Eye (tissue), 1 donor: Measurements from ENCODE around the gene MYBPC1.
"Not testable (repeated sequence)": the region's sequence is repeated elsewhere in the genome, so short reads cannot be mapped to it uniquely, and the experiment has no call there.

Experiments
- DNase-seq: peaks from one replicate; pipeline ENCODE4 v3.0.0-alpha.2; 2015

The MYBPC1 gene

DNA sequence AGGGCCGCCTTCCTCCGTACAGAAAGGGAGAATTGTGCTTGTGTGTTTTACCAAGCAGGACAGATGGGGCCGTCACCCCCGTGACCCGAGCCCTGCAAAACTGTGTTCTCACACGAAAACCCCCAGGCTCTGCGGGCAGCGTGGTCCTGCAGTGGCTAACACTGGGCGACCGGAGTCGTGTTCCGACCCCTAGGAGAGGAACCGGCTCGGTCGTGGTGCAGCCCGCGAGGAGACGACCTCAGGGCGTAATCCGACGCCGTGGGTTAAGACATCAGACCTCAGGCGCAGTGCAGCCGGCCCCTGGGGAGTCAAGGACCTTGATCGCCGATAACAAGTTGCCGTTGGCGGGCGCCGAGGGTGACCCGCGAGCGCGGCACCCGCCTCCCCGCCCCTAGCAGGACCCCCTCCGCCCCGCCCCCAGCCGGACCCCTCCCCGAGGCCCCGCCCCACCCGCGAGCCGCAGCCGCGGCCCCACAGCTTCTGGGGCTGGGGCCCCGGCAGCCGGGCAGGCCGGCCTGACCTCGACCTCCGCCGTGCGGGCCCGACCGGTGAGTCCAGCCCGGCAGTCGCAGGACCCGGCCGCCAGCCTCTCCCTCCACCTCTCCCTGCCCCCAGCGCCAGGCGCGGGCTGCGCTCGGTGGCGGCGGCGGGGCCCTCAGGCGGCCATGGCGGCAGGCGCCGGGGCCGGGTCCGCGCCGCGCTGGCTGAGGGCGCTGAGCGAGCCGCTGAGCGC, 102.6 kb downstream of the MYBPC1 start, which contains the start of gene CHPT1:
Gene CHPT1, plus strand, starts transcription at position 444 of the 733 bp plus-strand sequence. Its CDS starts 222 bp downstream, at position 666.
- peak; percentile 88 for DNase-seq

DNA sequence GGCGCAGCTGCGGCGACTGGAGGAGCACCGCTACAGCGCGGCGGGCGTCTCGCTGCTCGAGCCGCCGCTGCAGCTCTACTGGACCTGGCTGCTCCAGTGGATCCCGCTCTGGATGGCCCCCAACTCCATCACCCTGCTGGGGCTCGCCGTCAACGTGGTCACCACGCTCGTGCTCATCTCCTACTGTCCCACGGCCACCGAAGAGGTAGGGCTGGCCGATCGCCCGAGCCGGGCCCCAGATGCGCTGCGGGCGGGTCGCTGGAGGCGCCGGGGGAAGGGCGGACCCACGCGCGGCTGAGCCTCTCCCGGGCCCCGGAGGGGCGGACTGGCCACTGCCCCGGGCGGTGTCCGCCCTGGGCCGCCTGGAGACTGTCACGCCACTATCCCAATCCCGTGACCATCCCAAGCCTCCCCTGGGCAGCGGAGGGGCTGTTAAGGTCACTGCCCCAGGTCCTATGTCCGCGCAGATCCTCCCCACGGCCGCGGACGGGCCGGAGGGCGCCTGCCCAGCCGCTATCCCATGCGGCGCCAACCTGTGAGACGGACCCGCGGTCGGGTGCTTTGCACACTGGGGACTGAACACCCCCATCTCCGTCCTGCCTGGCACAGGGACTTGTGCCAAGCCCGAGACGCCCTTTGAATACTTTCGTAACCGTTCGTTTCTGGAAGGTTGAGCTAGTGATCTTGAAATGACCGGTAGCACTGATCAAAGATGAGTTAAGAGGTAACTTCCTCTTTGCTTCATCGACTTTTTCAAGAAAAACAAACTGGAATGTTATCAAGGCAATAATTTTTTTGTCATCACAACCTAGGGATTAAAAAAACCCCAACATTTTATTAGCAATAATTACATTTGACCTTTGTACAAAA, 103.4 kb downstream of the MYBPC1 start:
- DNase-seq, result peak; percentile 83

DNA sequence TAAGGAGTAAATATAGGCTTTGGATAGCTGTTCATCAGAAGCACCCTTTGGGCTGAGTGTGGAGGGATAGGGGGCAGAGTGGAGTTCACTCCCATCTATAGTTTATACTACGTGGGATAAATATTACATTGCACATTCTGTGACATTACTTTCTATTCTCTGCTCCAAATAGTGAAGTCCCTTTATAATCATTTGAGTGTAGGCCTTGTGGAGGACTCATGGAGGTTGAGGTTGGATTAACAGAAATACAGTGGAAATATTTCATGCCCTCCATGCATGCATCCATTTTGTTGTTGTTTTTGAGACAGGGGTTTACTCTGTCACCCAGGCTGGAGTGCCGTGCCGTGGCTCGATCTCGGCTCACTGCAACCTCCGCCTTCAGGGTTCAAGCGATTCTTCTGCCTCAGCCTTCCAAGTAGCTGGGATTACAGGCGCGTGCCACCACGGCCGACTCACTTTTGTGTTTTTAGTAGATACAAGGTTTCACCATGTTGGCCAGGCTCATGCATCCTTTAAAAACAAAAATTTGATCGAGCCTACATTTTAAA, 104.1 kb downstream of the MYBPC1 start:
- no peak for DNase-seq

DNA sequence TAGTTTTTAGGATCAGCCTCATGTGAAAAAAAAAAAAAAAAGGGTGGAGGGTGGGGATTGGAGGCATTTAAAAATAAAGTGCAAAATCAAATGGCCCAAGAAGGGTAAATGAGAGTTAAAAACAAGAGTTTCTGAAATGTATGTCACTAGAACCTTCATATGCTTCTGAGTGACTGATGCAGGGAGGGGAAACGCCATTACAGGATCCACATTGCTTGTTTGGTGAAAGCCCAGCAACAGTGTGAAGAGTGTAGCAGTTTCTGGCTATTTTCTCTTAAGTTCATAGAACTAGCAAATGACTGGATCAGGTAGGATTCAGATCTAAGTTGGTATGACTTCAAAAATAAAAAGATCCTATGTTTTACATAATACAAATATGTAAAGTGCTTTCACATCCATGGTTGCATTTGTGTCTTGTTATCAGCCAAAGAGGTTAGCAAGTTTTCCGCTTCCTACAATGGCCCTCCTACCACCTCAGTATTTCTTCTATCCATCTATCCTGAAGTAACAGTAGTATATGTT, 105.6 kb downstream of the MYBPC1 start:
- DNase-seq, result no peak

DNA sequence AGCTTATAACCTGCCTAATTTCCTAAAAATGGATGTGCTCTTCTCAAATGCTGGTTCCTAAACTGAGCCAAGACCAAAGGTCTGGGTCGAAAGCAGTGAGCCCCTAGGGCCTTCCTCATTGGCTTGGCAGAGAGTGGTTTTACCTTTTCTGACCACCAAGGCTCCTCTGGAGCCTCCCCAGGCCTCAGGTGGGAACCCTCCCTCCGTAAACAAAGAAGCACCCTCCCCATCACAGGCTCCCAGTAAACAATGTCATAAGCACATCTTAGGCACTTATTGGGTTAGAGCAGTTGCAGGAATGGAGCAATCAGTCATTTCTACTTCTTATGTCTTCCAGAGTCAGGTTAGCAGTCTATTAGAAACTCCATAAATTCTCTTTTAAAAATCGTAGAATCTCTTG, 108.7 kb downstream of the MYBPC1 start:
- DNase-seq, result no peak

DNA sequence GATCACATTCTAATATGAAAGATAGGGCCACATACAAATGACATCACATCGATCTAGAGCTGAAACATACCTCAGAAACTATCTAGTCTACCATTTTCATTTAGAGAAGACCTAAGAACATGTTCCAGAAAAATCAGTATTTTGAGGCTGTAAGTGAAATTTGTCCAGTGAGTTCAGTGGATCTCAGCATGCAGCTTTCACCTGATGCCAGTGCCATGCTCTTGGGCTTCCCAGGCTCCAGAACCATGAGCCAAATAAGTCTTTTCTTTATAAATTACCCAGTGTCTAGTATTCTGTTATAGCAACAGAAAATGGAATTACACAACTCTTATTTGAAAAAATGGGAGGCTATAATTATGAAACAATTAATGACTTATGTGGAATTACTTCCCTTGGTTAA, 111.6 kb downstream of the MYBPC1 start:
- no peak for DNase-seq

DNA sequence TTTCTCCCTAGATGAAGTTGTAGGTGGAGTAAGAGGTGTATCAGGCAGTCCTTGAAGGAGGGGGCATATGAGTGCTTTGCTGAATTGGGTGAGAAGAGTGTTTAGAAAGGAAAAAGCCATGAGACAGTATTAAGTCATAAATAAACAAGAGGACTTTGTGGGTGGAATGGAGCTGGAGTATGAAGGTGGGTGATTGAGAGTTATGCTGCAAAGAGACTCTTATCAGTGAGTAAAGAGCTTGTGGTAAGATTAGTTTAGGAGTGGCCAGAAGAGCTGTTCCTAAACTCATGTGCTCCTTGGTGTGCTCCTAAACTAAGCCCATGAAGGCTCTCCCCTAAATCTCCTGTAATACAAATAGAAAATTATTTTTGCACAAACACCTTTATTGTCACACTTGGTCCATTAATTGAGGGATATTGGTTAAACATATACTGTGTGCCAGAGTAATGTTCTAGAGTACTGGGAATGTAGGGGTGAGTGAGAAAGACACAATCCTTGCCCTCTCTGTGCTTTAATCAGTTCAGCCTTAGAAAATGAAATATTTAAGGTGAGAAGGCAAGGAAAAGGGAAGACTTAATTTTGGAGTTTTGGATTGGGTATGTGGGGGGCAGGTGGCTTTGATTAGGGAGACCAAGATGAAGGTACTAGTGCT, 112.5 kb downstream of the MYBPC1 start:
- no peak for DNase-seq

DNA sequence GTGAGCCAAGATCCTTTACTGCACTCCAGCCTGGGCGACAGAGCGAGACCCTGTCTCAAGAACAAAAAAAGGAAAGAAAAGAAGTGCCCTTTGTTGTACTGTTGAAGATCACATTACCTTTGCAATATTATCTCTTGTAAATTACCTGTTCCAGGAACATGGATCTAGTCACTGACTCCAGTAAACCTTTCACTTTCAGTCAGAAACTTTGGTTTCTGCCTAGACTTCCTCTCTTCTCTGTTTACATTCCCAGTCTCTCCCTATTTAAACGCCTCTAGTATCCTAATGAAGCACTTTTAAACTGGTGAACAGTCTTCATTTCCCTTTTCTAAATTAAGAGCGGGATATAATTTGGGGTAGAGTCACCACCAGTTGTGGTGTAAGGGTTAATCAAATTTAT, 115.5 kb downstream of the MYBPC1 start:
- no peak for DNase-seq

DNA sequence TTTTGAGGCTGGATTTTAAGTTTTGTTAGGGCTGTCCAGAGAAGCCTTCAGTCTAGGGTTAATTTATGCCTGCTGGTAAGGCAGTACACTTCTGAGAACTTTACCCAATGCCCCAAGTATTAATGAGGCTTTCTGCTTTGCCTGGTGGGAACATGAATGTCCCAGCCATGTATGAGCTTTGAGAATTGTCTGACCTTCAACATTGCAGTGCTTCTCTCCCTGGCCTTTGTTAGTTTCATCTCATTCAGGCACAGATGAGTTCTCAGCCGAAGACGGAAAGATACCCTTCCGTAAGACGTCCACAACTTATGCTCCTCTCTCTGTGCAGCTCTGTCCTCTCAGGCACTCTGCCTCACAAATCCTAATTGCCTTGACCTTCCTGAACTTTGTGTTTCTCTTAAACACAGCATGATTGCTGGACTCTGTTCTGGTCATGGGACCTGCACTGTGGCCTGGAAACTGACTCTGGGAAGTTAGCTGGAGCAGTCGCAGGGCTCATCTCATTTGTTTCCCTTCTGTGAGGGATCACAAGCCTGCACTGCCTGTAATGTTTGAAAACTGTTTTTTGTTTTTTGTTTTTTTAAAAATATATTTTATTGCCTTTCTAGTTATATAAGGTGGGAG, 118.4 kb downstream of the MYBPC1 start:
- DNase-seq, result peak; percentile 75

DNA sequence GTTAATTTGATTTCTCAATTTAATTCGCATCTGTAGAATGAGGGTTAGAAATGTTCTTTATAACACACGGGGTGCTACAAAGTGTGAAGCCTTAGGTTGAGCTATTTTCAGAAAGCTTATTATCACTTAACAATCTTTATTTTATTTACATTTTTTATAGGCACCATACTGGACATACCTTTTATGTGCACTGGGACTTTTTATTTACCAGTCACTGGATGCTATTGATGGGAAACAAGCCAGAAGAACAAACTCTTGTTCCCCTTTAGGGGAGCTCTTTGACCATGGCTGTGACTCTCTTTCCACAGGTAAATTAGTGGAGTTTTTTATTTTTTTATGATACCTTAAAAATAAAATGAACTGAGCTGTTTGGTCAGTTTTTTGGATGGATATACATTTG, 119.2 kb downstream of the MYBPC1 start:
- no peak for DNase-seq

DNA sequence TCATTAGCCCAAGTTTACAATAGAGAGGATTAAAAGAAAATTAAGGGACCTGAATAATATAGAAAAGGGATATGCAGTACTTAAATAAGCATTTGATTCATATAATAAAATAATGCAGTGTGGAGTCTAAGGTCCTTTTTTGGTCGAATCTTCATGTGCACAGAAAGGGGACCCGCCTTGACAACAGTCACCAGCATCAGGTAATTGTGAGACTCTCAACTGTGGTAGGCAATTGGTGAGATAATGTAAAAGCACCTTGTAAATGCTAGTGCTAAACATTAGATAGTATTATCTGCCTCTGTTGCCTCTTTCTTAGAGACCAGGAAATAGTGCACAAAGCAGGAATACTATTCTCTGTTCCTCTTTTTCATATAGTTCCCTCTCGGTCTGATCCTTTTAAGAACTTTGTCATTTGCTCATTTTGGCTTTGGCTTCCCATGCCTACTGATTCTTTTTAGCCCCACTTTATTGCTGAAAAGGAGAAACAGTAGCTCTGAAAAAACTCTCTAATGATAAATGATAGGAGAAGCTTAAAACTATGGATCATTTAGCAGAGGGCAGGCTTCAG, 120.2 kb downstream of the MYBPC1 start:
- no peak for DNase-seq

DNA sequence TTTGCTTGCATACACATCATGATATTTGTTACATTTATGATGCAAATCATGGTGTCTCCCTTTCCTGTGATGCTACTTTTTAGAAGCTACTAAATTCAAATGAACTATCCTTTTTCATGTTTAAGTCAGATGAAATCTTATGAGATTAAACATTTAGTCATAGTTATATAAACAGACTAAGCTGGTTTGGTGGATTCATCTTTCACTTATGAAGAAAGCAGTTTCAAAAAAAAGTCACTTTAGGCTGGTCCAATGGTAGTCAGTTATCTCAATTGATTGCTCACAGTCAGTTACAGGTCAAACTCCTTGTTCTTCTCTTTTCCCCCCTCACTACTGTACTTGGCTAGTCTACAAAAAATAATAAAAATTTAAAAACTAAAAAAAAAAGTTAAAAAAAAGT, 124.8 kb downstream of the MYBPC1 start:
- no peak for DNase-seq

DNA sequence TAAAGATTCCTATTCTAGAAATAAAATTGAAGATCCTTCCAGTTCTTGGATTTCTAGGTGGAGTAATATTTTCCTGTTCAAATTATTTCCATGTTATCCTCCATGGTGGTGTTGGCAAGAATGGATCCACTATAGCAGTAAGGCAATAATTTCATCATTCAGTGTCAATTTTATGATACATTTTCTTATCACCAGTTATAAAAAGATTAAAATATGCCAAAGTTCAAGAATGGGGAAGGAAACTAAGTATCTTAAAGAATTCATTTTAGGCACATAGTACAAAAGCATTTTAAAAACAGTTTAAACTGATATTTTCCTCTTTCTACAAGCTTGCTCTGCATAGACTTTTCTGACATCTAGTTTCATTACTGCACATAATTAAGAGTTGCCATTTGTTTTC, 125.3 kb downstream of the MYBPC1 start:
- DNase-seq, result no peak

DNA sequence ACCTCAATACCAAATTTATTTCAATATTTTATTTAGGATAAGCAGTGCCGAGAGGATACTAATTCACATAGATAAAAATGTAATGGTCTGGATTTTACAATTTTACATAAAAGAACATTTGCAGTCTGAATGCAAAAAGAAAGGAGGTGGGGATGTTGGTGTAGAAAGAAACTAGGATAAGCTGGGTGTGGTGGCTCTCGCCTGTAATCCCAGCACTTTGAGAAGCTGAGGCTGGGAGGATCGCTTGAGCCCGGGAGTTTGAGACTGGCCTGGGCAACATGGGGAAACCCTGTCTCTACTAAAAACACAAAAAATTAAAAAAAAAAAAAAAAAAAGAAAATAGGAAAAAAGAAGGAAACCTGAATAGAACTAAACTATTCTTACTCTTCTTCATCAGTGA, 127.6 kb downstream of the MYBPC1 start:
- no peak for DNase-seq

DNA sequence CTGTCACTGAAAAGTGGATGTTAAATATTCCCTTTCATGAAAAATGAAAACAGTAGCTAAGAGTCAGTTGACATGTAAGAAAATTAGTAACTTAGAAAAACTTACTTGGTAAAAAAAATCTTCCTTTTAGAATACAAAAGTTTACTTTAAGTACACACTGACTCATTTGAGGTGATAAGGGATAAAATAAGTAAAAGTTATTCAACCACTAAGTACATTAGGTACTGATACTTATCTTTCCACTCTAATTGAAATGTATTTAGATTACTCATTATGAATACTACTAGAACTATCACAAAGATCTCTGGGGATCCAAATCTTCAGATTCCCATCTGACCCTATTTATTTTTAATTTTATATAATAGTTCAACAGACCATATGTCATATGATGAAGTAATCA, 132.3 kb downstream of the MYBPC1 start:
- no peak for DNase-seq

DNA sequence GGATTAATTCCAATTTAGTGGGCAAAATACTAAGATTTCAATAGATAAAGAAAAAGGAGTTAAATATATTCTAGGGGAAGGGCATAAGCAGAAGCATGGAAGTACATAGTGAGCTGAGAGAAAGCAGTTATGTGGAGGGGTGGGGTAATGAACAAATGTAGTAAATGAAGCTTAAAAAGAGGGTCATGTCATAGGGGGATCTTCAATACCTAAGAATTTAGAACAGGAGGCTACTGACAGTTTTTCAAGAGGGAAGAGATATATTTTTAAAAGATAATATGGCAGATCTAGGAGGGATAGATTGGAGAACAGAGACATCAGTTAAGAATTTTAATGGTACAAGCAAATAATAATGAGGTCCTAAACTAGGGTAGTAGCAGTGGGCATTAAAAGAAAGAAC, 135.1 kb downstream of the MYBPC1 start:
- no peak for DNase-seq

DNA sequence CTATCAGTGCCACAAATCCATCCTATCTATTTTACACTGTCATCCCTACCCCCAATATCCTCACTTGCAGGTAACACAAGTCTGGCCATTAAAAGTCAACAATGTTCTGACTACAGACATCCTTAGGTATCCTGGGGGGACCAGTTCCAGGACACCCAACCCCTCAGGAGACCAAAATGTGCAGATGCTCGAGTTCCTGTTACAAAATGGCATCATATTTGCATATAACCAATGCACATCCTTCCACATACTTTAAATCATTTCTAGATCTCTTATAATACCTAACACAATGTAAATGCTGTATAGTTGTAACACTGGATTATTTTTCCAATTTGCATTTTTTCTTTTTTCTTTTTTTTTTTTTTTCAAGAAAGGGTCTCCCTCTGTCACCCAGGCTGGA, 137.5 kb downstream of the MYBPC1 start:
- no peak for DNase-seq

DNA sequence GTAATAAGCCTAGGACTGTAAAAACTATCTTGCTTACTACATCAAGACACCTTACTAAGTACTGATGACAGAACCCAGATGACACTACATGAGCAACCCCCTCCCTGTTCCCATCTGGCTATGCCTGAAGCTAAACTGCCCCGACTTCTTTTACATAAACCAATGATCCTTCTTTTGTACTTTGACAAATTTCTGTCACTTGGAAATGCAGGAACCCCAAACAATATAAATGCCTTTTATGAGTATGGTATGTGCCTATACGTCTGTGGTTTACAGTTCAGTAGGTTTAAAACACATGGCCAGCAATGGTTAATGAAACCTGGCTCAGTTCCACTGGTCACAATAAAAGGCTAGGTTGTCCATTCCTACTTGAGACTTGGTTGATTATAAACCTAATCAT, 138.4 kb downstream of the MYBPC1 start:
- DNase-seq, result no peak

DNA sequence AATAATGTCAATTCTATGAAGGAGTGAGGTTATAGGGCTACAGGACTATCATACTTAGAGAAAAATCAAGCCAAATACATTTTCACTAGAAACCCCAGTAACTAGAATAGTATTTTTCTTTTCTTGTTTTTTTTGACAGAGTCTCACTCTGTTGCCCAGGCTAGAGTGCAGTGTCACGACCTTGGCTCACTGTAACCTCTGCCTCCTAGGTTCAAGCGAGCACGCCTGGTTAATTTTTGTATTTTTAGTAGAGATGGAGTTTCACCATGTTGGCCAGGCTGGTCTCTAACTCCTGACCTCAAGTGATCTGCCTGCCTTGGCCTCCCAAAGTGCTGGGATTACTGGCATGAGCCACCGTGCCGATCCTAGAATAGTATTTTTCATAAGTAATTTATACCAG, 139.7 kb downstream of the MYBPC1 start:
- not testable (repeated sequence) for DNase-seq
